ENCODE measurements around the gene FBXL16.

The FBXL16 gene

GRCh38 chr16:745739-746138 lies 40.1 kb upstream of the FBXL16 start:
- TF ChIP-seq EGR1 (IDR thresholded peaks at IDR 0.05) (no peak), CEBPB (IDR thresholded peaks at IDR 0.05) (no peak), REST (IDR thresholded peaks at IDR 0.05; ENCODE audit: low read depth) (no peak), FOXM1 (IDR thresholded peaks at IDR 0.05; ENCODE audit: borderline replicate concordance, low read depth) (no peak), RAD21 (IDR thresholded peaks at IDR 0.05; ENCODE audit: low read depth) (peak; percentile 46; the same call in 1 of the 2 replicates)

GRCh38 chr16:743794-744500 lies 38.3 kb upstream of the FBXL16 start:
- TF ChIP-seq USF1 (IDR thresholded peaks at IDR 0.05) (no peak), EP300 (IDR thresholded peaks at IDR 0.05; ENCODE audit: borderline replicate concordance) (no peak), TCF12 (IDR thresholded peaks at IDR 0.05; ENCODE audit: low read depth) (no peak), TEAD4 (IDR thresholded peaks at IDR 0.05) (no peak), ZBTB7A (IDR thresholded peaks at IDR 0.05; ENCODE audit: low read depth) (no peak), MAX (IDR thresholded peaks at IDR 0.05) (no peak), TAF1 (IDR thresholded peaks at IDR 0.05; ENCODE audit: low read depth) (no peak), CREB1 (IDR thresholded peaks at IDR 0.05; ENCODE audit: low read depth) (no peak), FOXM1 (IDR thresholded peaks at IDR 0.05; ENCODE audit: borderline replicate concordance, low read depth) (no peak), NFIC (IDR thresholded peaks at IDR 0.05) (no peak), YY1 (IDR thresholded peaks at IDR 0.05; ENCODE audit: low read depth) (no peak)

- TF ChIP-seq FOXM1 (IDR thresholded peaks at IDR 0.05; ENCODE audit: borderline replicate concordance, low read depth) (no peak), RAD21 (IDR thresholded peaks at IDR 0.05; ENCODE audit: low read depth) (no peak), USF1 (IDR thresholded peaks at IDR 0.05) (no peak), ZBTB7A (IDR thresholded peaks at IDR 0.05; ENCODE audit: low read depth) (no peak)
Measured at GRCh38 chr16:741986-742629, 36.5 kb upstream of the FBXL16 start.

GRCh38 chr16:740764-741505 lies 35.3 kb upstream of the FBXL16 start, which contains the start of gene CIAO3:
Gene CIAO3, minus strand, starts transcription at chr16:740997. Its CDS starts 12 bp downstream, at chr16:740985.
- peak; percentile 26; the same call in 1 of the 2 replicates for TF ChIP-seq EP300 (IDR thresholded peaks at IDR 0.05; ENCODE audit: borderline replicate concordance)
- peak; percentile 58 for TF ChIP-seq EGR1 (IDR thresholded peaks at IDR 0.05)
- no peak for TF ChIP-seq FOXM1 (IDR thresholded peaks at IDR 0.05; ENCODE audit: borderline replicate concordance, low read depth)
- TF ChIP-seq CEBPB (IDR thresholded peaks at IDR 0.05) = no peak
- peak; percentile 51; the same call in 1 of the 2 replicates for TF ChIP-seq TCF12 (IDR thresholded peaks at IDR 0.05; ENCODE audit: low read depth)
- peak; percentile 97 for TF ChIP-seq YY1 (IDR thresholded peaks at IDR 0.05; ENCODE audit: low read depth)
- TF ChIP-seq TAF1 (IDR thresholded peaks at IDR 0.05; ENCODE audit: low read depth) = peak; percentile 98
- peak; percentile 12; the same call in 1 of the 2 replicates for TF ChIP-seq RAD21 (IDR thresholded peaks at IDR 0.05; ENCODE audit: low read depth)
- no peak; the same call in none of the 2 replicates for TF ChIP-seq TEAD4 (IDR thresholded peaks at IDR 0.05)
- peak; percentile 49 for TF ChIP-seq NFIC (IDR thresholded peaks at IDR 0.05)
- peak; percentile 93 for TF ChIP-seq MAX (IDR thresholded peaks at IDR 0.05)
- TF ChIP-seq USF1 (IDR thresholded peaks at IDR 0.05) = peak; percentile 48
- no peak for TF ChIP-seq REST (IDR thresholded peaks at IDR 0.05; ENCODE audit: low read depth)
- TF ChIP-seq CREB1 (IDR thresholded peaks at IDR 0.05; ENCODE audit: low read depth) = peak; percentile 85
- TF ChIP-seq ZBTB7A (IDR thresholded peaks at IDR 0.05; ENCODE audit: low read depth) = peak; percentile 42; the same call in 1 of the 2 replicates

GRCh38 chr16:740459-740763 lies 34.8 kb upstream of the FBXL16 start:
- TF ChIP-seq EP300 (IDR thresholded peaks at IDR 0.05; ENCODE audit: borderline replicate concordance) (no peak), RAD21 (IDR thresholded peaks at IDR 0.05; ENCODE audit: low read depth) (no peak), TEAD4 (IDR thresholded peaks at IDR 0.05) (no peak), EGR1 (IDR thresholded peaks at IDR 0.05) (no peak), NFIC (IDR thresholded peaks at IDR 0.05) (no peak), TAF1 (IDR thresholded peaks at IDR 0.05; ENCODE audit: low read depth) (no peak), USF1 (IDR thresholded peaks at IDR 0.05) (no peak), REST (IDR thresholded peaks at IDR 0.05; ENCODE audit: low read depth) (no peak), CREB1 (IDR thresholded peaks at IDR 0.05; ENCODE audit: low read depth) (no peak)

Measured in Ishikawa (cell line).